Activated naive CD8-positive, alpha-beta T cell treated with anti-CD3 and anti-CD28 coated beads for 36 hours (primary cell): Measurements from ENCODE around the gene DMXL1. TPM values are rescaled to one million over a fixed set of nuclear protein-coding genes. Genes with fewer than 3 reads are reported as not detected.

Source experiments
- DNase-seq: peaks from one replicate; pipeline ENCODE4 v3.0.0; 2021
- H3K27ac Mint-ChIP-seq: one replicate; pipeline ENCODE4 v1.8.0; 2022; ENCODE audit warnings: mild to moderate bottlenecking, moderate library complexity, mixed read lengths
- H3K27me3 Mint-ChIP-seq: one replicate; pipeline ENCODE4 v1.8.0; 2022; ENCODE audit warnings: mild to moderate bottlenecking, mixed read lengths
- H3K36me3 Mint-ChIP-seq: one replicate; pipeline ENCODE4 v1.8.0; 2021; ENCODE audit warnings: mild to moderate bottlenecking, mixed read lengths
- H3K4me1 Mint-ChIP-seq: one replicate; pipeline ENCODE4 v1.8.0; 2021; ENCODE audit warnings: mixed read lengths
- H3K4me3 Mint-ChIP-seq: one replicate; pipeline ENCODE4 v1.8.0; 2022; ENCODE audit warnings: mild to moderate bottlenecking, moderate library complexity, mixed read lengths
- H3K9me3 Mint-ChIP-seq: one replicate; pipeline ENCODE4 v1.8.0; 2022; ENCODE audit warnings: mixed read lengths
- total RNA-seq, 2 experiments: library from RNA; stranded (reverse); gene quantifications; one replicate each; pipeline ENCODE4 v1.2.3, GENCODE V29; 2021

DMXL1 gene
- total RNA-seq, 2 experiments from 2014 or later = 22.1 to 25.1 TPM

DNA sequence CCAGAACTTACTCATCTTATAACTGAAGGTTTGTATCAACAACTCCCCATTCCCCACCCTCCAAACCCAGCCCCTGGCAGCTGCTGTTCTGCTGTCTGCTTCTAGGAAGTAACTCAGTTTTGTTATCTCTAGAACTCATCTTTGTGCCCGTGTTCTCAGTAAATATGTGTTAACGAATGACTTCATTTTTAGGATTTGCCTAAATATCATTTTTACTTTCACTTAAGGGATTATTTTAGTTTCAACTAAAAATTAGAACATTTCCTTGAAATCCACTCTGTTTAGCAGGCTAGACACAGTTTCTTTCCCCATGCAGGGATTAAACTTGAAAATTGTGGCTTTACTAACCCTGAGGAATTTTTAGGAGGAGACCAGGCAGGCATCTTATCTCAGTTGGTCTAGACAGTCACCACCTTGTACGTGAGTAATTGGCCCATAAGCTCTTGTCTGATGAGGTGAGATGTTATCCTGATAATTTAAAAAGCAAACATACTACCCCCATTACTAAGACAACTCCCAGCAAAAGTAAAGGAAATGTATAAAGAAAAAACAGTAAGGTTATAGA lies 216.7 kb downstream of the DMXL1 start:
- peaks cover 91% of the 10 kb centered on the region for H3K4me1 Mint-ChIP-seq
- H3K27ac Mint-ChIP-seq = peak overlapping the region; percentile 96
- no peaks in the 10 kb centered on the region for H3K9me3 Mint-ChIP-seq
- H3K36me3 Mint-ChIP-seq = peaks cover 30% of the 10 kb centered on the region
- H3K4me3 Mint-ChIP-seq = peak overlapping the region; percentile 74
- no peaks in the 10 kb centered on the region for H3K27me3 Mint-ChIP-seq
- peak; percentile 47 for DNase-seq

DNA sequence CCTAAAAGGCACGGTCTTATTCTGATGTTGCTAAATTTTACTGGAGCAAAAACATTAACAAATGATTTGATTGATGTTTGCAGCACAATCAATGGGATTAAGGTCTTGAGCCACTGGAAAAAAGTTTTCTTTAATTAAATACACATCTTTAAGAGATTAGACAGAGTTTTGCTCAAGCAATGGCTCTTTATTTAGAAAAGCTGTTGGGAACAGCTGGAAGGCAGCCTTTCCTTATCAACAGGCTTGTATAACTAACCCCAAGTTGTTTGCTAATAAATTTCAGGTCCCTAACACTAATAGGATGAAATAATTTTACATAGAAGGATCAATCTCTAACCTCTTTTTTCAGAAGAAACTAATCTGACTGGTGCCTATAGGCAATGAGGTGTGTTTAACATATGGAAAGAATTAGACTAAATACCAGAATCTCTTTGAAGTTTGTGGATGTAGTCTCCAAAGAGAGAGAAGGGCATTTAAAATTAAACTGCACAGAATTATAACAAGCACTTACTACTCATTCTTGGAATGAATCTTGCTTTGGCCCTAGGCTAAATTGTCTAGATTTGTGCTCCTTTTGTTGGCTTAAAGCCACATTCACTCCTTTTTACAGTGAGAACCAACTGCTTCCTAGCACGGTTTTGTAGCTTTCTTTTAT lies 217.6 kb downstream of the DMXL1 start:
- Mint-ChIP-seq H3K9me3 (peaks cover 4% of the 10 kb centered on the region), H3K36me3 (peaks cover 28% of the 10 kb centered on the region), H3K4me3 (peak overlapping the region; percentile 74), H3K27me3 (no peaks in the 10 kb centered on the region), H3K4me1 (peaks cover 90% of the 10 kb centered on the region), H3K27ac (peak overlapping the region; percentile 96)
- no peak for DNase-seq

DNA sequence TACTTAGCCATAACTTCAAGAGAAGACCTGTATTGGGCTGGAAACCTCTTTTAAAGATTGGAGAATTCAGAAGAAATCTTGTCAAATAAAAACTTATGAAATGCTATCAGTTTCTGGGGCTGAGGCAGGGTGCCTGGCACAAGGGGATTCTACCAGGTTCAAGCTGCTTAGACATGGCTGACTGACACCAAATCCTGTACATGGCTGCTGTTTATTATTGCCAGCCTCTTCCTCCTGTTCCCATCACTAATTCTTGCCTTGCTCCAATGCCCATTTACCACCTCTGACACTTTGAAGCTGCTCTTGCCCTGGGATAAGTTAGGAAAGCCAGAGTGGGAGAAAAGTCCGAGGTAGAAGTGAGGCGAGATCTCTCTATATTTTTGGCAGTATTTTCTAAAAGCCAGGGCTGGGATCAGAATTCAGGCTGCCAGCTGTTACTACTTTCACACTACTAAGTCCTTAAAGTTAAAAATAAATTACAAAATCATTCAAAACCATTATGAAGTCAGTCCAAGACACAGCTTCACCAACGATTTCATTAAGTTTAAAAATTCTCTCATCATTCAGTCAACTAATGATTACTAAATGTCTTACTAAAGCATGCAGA lies 218.7 kb downstream of the DMXL1 start:
- Mint-ChIP-seq H3K4me3 (peak overlapping the region; percentile 45), H3K27ac (peak overlapping the region; percentile 96), H3K9me3 (peaks cover 6% of the 10 kb centered on the region), H3K36me3 (peaks cover 28% of the 10 kb centered on the region), H3K4me1 (peaks cover 84% of the 10 kb centered on the region), H3K27me3 (no peaks in the 10 kb centered on the region)
- DNase-seq = no peak

GRCh38 chr5:119290161-119290569 lies 219.3 kb downstream of the DMXL1 start:
- Mint-ChIP-seq H3K27me3 (no peaks in the 10 kb centered on the region), H3K4me1 (peaks cover 78% of the 10 kb centered on the region), H3K27ac (peak overlapping the region; percentile 96), H3K9me3 (peaks cover 10% of the 10 kb centered on the region), H3K4me3 (peak overlapping the region; percentile 45), H3K36me3 (peaks cover 33% of the 10 kb centered on the region)
- DNase-seq = no peak

GRCh38 chr5:119290607-119291006 lies 219.7 kb downstream of the DMXL1 start:
- Mint-ChIP-seq H3K27ac (peak overlapping the region; percentile 96), H3K4me1 (peaks cover 73% of the 10 kb centered on the region), H3K4me3 (peak overlapping the region; percentile 45), H3K9me3 (peaks cover 10% of the 10 kb centered on the region), H3K27me3 (no peaks in the 10 kb centered on the region), H3K36me3 (peaks cover 34% of the 10 kb centered on the region)
- no peak for DNase-seq

GRCh38 chr5:119291056-119291455 lies 220.2 kb downstream of the DMXL1 start:
- peaks cover 69% of the 10 kb centered on the region for H3K4me1 Mint-ChIP-seq
- peaks cover 35% of the 10 kb centered on the region for H3K36me3 Mint-ChIP-seq

DNA sequence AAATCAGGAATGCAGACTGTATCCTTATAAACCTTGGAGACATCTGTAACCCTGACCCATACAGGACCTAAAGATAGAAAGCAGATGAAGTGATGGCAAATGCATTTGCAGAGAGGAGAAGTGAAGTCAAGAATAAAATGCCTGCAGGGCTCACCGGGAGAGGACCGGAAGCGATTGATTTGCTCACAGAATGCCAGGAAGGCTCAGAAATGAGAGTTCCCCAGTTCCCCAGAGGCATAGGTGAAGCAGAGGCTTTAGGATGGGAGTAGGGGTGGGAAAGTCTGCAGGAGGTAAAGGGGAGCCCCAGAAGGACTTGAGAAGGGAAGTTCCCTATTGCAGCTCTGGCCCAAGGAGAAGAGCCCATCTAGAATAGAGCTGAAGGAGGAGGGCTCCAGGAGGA lies 221.0 kb downstream of the DMXL1 start:
- Mint-ChIP-seq H3K27ac (peak overlapping the region; percentile 74), H3K36me3 (peaks cover 37% of the 10 kb centered on the region), H3K4me3 (peak overlapping the region; percentile 16), H3K9me3 (peaks cover 10% of the 10 kb centered on the region), H3K4me1 (peaks cover 63% of the 10 kb centered on the region), H3K27me3 (no peaks in the 10 kb centered on the region)
- DNase-seq = no peak

More at GRCh38 chr5:119291056-119291455, 220.2 kb downstream of the DMXL1 start:
- H3K9me3 Mint-ChIP-seq = peaks cover 10% of the 10 kb centered on the region
- H3K4me3 Mint-ChIP-seq = no peak overlapping the region
- H3K27me3 Mint-ChIP-seq = no peaks in the 10 kb centered on the region
- H3K27ac Mint-ChIP-seq = peak overlapping the region; percentile 96
- no peak for DNase-seq

GRCh38 chr5:119292701-119293515 lies 222.0 kb downstream of the DMXL1 start:
- H3K4me3 Mint-ChIP-seq = no peak overlapping the region
- H3K27me3 Mint-ChIP-seq = no peaks in the 10 kb centered on the region
- peaks cover 12% of the 10 kb centered on the region for H3K9me3 Mint-ChIP-seq
- no peak for DNase-seq
- H3K36me3 Mint-ChIP-seq = peaks cover 44% of the 10 kb centered on the region
- H3K4me1 Mint-ChIP-seq = peaks cover 56% of the 10 kb centered on the region
- H3K27ac Mint-ChIP-seq = peak overlapping the region; percentile 63

DNA sequence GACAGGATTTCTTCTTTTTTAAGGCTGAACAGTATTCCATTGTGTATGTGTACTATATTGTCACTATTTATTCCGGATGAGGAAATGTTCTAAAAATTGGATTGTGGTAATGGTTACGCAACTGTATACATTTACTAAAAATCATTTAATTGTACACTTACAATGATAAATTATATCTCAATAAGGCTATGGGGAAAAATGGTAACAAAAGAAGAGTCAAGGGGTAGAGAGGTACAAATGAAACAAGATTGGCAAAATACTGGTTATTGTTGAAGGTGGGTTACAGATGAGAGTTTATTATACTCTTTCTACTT lies 222.6 kb downstream of the DMXL1 start:
- peak overlapping the region; percentile 63 for H3K27ac Mint-ChIP-seq

More for the DNA sequence above, 222.6 kb downstream of the DMXL1 start:
- Mint-ChIP-seq H3K9me3 (peaks cover 14% of the 10 kb centered on the region), H3K27me3 (no peaks in the 10 kb centered on the region), H3K4me1 (peaks cover 52% of the 10 kb centered on the region), H3K36me3 (peaks cover 46% of the 10 kb centered on the region), H3K4me3 (no peak overlapping the region)
- DNase-seq = no peak

Other genes starting within 250 kb of the DMXL1 start
- 1 to 10 TPM; 5.4 to 5.7 TPM for gene DTWD2, start 82.5 kb upstream of the DMXL1 start, total RNA-seq